Natural killer cell (primary cell): Measurements from ENCODE around the gene ASAP3. TPM values are rescaled to one million over a fixed set of nuclear protein-coding genes. Genes with fewer than 3 reads are reported as not detected.

Source experiments
- ATAC-seq, 3 donors: fragments of 150-1000 bp in 2 of 3; fragments of 200-7000 bp in 1 of 3; cut with Tn5 transposase; 1 replicate in 1 of 3; 2 replicates in 2 of 3; pipeline ENCODE4 v1.10.0; 2021; ENCODE audit warnings: mild to moderate bottlenecking in 2 of 3, moderate library complexity in 2 of 3
- DNase-seq, 2 donors: peaks; one replicate each; pipeline versions ENCODE4 v3.0.0 to v3.0.0-alpha.2; 2013 to 2021; ENCODE audit warnings: mixed read lengths in 1 of 2
- H3K27ac ChIP-seq: one replicate; pipeline ENCODE4 v1.5.1; 2013; ENCODE audit warnings: mild to moderate bottlenecking, low read length
- H3K27me3 ChIP-seq: one replicate; pipeline ENCODE4 v1.6.1; 2013; ENCODE audit warnings: low read length; ENCODE audit not compliant: control insufficient read depth, insufficient read depth
- H3K36me3 ChIP-seq: one replicate; pipeline ENCODE4 v1.6.1; 2013; ENCODE audit warnings: low read length; ENCODE audit not compliant: control insufficient read depth, insufficient read depth
- H3K4me1 ChIP-seq: one replicate; pipeline ENCODE4 v1.6.1; 2013; ENCODE audit warnings: low read length; ENCODE audit not compliant: control insufficient read depth, insufficient read depth
- H3K4me3 ChIP-seq: one replicate; pipeline ENCODE4 v1.5.1; 2013; ENCODE audit warnings: low read length
- H3K9me3 ChIP-seq: one replicate; pipeline ENCODE4 v1.6.1; 2013; ENCODE audit warnings: low read length; ENCODE audit not compliant: control insufficient read depth, insufficient read depth
- H3K27ac Mint-ChIP-seq, 2 donors: one replicate each; pipeline ENCODE4 v1.8.0; 2022; ENCODE audit warnings: mild to moderate bottlenecking in 2 of 2, mixed read lengths in 2 of 2, moderate library complexity in 1 of 2
- H3K27me3 Mint-ChIP-seq, 2 donors: one replicate each; pipeline ENCODE4 v1.8.0; 2022; ENCODE audit warnings: low read depth in 2 of 2, mixed read lengths in 2 of 2
- H3K36me3 Mint-ChIP-seq: one replicate; pipeline ENCODE4 v1.8.0; 2022; ENCODE audit warnings: mixed read lengths
- H3K4me1 Mint-ChIP-seq, 2 donors: one replicate each; pipeline ENCODE4 v1.8.0; 2022; ENCODE audit warnings: mixed read lengths in 2 of 2
- H3K4me3 Mint-ChIP-seq: one replicate; pipeline ENCODE4 v1.8.0; 2022; ENCODE audit warnings: mild to moderate bottlenecking, moderate library complexity, mixed read lengths
- H3K9me3 Mint-ChIP-seq, 2 donors: one replicate each; pipeline ENCODE4 v1.8.0; 2022; ENCODE audit warnings: mixed read lengths in 2 of 2
- CTCF ChIP-seq: fragments of 200-600 bp; IDR thresholded peaks from one replicate; pipeline ENCODE4 v1.8.0; 2022; ENCODE audit warnings: antibody characterized with exemption
- WGBS: methylation state at CpG from one replicate; pipeline ENCODE4 v1.1.7; 2013; ENCODE audit warnings: missing lambda C conversion rate; ENCODE audit not compliant: insufficient coverage; 5-methylcytosine and 5-hydroxymethylcytosine counted together
- intact Hi-C: fragments of 100-400 bp; cut with micrococcal nuclease; formaldehyde crosslinking; loops from one replicate; pipeline ENCODE4 v1.14.2; 2022
- total RNA-seq, 4 donors: library from RNA; stranded (reverse); fragments of 120-200 nt in 1 of 4; gene quantifications; one replicate each; pipeline versions ENCODE4 v1.2.3 to v1.2.4, GENCODE V29; 2013 to 2022

The ASAP3 gene
- total RNA-seq, 3 donors from 2014 or later (not counting 1 experiment from before 2014, with no cell fraction given) = 0.25 to 0.70 (median 0.59) TPM

GRCh38 chr1:23526329-23527041 is 42.5 kb upstream of the ASAP3 start:
- peaks cover 44 to 71% of the 10 kb centered on the region in 2 donors for H3K4me1 Mint-ChIP-seq
- no peak for TF ChIP-seq CTCF
- no peak for ATAC-seq
- peak overlapping the region; percentile 72 for H3K4me3 Mint-ChIP-seq
- Histone ChIP-seq H3K27me3 (no peaks in the 10 kb centered on the region), H3K4me3 (no peak overlapping the region), H3K9me3 (no peaks in the 10 kb centered on the region), H3K36me3 (no peaks in the 10 kb centered on the region), H3K4me1 (peaks cover 88% of the 10 kb centered on the region), H3K27ac (no peak overlapping the region)
- H3K36me3 Mint-ChIP-seq = no peaks in the 10 kb centered on the region
- 98% methylated on average over 7 of the region's 8 CpGs for WGBS
- H3K27ac Mint-ChIP-seq = peak overlapping the region; percentile 81 to 89
- intact Hi-C loops = no loop called here
- DNase-seq = no peak
- no peaks in the 10 kb centered on the region for H3K27me3 Mint-ChIP-seq
- no peaks in the 10 kb centered on the region for H3K9me3 Mint-ChIP-seq

DNA sequence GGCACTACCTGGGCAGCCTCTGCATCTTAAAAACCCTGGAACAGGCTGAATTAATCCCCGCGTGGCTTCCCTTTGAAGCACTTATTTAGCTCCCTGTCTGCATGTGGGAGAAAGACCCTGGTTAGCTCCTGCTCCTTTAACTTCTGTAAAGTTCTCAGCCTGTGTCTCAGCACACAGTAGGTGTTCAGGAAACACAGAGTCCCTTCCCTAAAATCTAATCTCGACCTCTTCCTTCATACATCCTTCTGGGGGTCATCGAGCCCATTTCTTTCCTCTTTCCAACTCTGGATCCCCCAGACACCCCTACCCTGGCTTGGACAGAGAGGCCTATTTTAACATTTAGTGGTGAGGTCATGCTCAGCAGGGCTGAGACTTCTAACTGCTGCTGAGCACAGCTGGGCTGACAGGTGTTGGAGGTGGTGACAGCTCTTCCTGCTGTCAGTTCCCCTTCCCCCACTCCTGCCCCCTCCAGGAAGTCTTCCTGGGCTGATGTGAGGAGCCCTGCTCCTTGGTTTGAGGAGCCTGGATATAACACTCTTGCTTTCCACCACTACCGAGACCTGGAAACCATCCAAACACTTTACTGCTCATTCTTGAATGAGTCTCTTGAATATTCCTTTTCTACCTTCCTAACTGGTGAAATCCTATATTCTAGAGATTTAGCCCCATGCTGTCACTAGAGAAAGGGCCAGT is 41.7 kb upstream of the ASAP3 start:
- no peaks in the 10 kb centered on the region for H3K36me3 ChIP-seq
- WGBS = 37% methylated on average over 5 of the region's 5 CpGs

DNA sequence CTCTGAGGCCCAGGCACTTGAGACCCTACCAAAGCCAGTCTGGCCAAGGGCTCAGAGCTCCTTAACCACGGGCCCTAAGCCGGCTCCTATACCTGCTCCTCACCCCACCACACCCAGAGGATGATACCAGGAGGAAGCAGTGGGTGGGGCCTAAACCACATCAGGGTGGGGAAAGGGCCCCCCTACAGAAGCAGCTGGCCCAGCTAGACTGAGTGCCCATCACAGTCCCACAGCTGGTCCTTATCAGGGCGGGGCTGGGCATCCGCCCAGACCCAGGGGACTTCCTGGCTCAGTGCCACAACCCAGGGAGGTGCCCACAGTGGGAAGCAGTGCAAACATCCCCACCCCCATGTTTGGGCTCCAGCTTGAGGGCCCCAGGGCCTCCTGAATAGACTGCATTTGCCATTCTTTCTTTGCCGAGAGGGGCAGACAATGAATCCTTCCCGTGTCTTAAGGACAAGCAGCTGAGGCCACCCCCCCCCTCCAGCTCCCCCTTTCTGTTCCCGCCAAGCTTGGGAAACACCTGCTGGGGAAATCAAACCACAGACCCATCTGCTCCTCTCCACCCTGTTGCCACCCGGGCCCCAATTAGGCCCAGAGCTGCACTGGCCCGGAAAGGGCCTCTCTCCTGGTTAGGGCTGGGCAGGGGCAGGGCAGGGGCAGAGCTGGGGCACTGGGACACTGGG is 40.9 kb upstream of the ASAP3 start:
- Histone ChIP-seq H3K36me3 (no peaks in the 10 kb centered on the region), H3K4me3 (no peak overlapping the region), H3K27ac (peak overlapping the region; percentile 56), H3K9me3 (no peaks in the 10 kb centered on the region), H3K4me1 (peaks cover 73% of the 10 kb centered on the region), H3K27me3 (no peaks in the 10 kb centered on the region)
- no peak for TF ChIP-seq CTCF
- WGBS = 3% methylated on average over 8 of the region's 9 CpGs
- peak overlapping the region; percentile 81 to 89 for H3K27ac Mint-ChIP-seq
- no peaks in the 10 kb centered on the region for H3K36me3 Mint-ChIP-seq
- intact Hi-C loops = no loop called here
- DNase-seq (peak in 1 of 2 donors; percentile 63), ATAC-seq (peak; percentile 22 to 47 (median 41))
- H3K4me1 Mint-ChIP-seq = peaks cover 37 to 58% of the 10 kb centered on the region in 2 donors
- no peaks in the 10 kb centered on the region for H3K27me3 Mint-ChIP-seq
- no peaks in the 10 kb centered on the region for H3K9me3 Mint-ChIP-seq
- peak overlapping the region; percentile 31 for H3K4me3 Mint-ChIP-seq

More for the DNA sequence above, 41.7 kb upstream of the ASAP3 start:
- intact Hi-C loops = no loop called here
- Mint-ChIP-seq H3K27ac (peak overlapping the region; percentile 81 to 89), H3K9me3 (no peaks in the 10 kb centered on the region), H3K27me3 (no peaks in the 10 kb centered on the region), H3K4me1 (peaks cover 37 to 64% of the 10 kb centered on the region in 2 donors), H3K36me3 (no peaks in the 10 kb centered on the region), H3K4me3 (peak overlapping the region; percentile 72)
- Histone ChIP-seq H3K27ac (peak overlapping the region; percentile 56), H3K9me3 (no peaks in the 10 kb centered on the region), H3K4me3 (no peak overlapping the region), H3K4me1 (peaks cover 82% of the 10 kb centered on the region), H3K27me3 (no peaks in the 10 kb centered on the region)
- ATAC-seq (peak in 1 of 3 donors; percentile 24), DNase-seq (peak in 1 of 2 donors; percentile 47)
- no peak for TF ChIP-seq CTCF
